CD4-positive, alpha-beta T cell (primary cell): Measurements from ENCODE around the gene MCC. TPM values are rescaled to one million over a fixed set of nuclear protein-coding genes. Genes with fewer than 3 reads are reported as not detected.
A peak's percentile ranks its signal among the peaks of the same experiment; 100 is the strongest.

Experiments used
- ATAC-seq: fragments of 200-7000 bp; cut with Tn5 transposase; one replicate; pipeline ENCODE4 v1.10.0; 2022; ENCODE audit warnings: mild to moderate bottlenecking; ENCODE audit not compliant: poor library complexity
- CTCF ChIA-PET: fragments of 350-600 bp; sonication (Branson Sonifier 250); formaldehyde crosslinking; loops from one replicate; lab custom pipeline; 2021; ENCODE audit warnings: antibody characterized with exemption, inconsistent platforms; lab: Charles Lee
- POLR2A ChIA-PET: fragments of 350-600 bp; sonication (Branson Sonifier 250); formaldehyde crosslinking; loops from one replicate; lab custom pipeline; 2021; ENCODE audit warnings: antibody characterized with exemption, inconsistent platforms; lab: Charles Lee
- DNase-seq, 14 experiments: peaks; one replicate each; pipeline ENCODE4 v3.0.0-alpha.2; 2013 to 2020; ENCODE audit warnings: mixed read lengths in 2 of 14
- H3K27ac ChIP-seq, 2 donors: one replicate each; pipeline versions ENCODE4 v1.5.1 to v1.7.0; 2013; ENCODE audit warnings: low read length in 2 of 2, low read depth in 1 of 2, mild to moderate bottlenecking in 1 of 2
- H3K27me3 ChIP-seq, 2 experiments: 1 replicate in 1 of 2; 2 replicates in 1 of 2; pipeline versions ENCODE4 v1.6.1 to v1.7.0; 2013; ENCODE audit warnings: low read length in 2 of 2, control low read depth in 1 of 2, mild to moderate bottlenecking in 1 of 2, moderate library complexity in 1 of 2; ENCODE audit not compliant: insufficient read depth in 2 of 2, control insufficient read depth in 1 of 2
- H3K36me3 ChIP-seq: one replicate; pipeline ENCODE4 v1.6.1; 2013; ENCODE audit warnings: low read length, control low read depth; ENCODE audit not compliant: insufficient read depth
- H3K4me1 ChIP-seq: one replicate; pipeline ENCODE4 v1.6.1; 2013; ENCODE audit warnings: low read length, control low read depth; ENCODE audit not compliant: insufficient read depth
- H3K4me3 ChIP-seq: one replicate; pipeline ENCODE4 v1.5.1; 2013; ENCODE audit warnings: mild to moderate bottlenecking, low read length, moderate library complexity
- H3K9me3 ChIP-seq, 2 experiments: 1 replicate in 1 of 2; 2 replicates in 1 of 2; pipeline versions ENCODE4 v1.6.1 to v1.7.0; 2013; ENCODE audit warnings: low read length in 2 of 2, mild to moderate bottlenecking in 2 of 2, control low read depth in 1 of 2, moderate library complexity in 1 of 2; ENCODE audit not compliant: control insufficient read depth in 1 of 2, insufficient read depth in 1 of 2
- H3K27ac Mint-ChIP-seq: one replicate; pipeline ENCODE4 v1.8.0; 2020; ENCODE audit warnings: mixed read lengths
- H3K27me3 Mint-ChIP-seq: one replicate; pipeline ENCODE4 v1.8.0; 2021; ENCODE audit warnings: mixed read lengths
- H3K36me3 Mint-ChIP-seq: one replicate; pipeline ENCODE4 v1.8.0; 2021; ENCODE audit warnings: low read depth, mixed read lengths
- H3K4me1 Mint-ChIP-seq: one replicate; pipeline ENCODE4 v1.8.0; 2021; ENCODE audit warnings: low read depth, mixed read lengths
- H3K4me3 Mint-ChIP-seq: one replicate; pipeline ENCODE4 v1.8.0; 2020; ENCODE audit warnings: mild to moderate bottlenecking, mixed read lengths
- H3K9me3 Mint-ChIP-seq: one replicate; pipeline ENCODE4 v1.8.0; 2020; ENCODE audit warnings: mixed read lengths
- intact Hi-C, 2 experiments: fragments of 100-400 bp; cut with DNase I in 1 of 2; cut with micrococcal nuclease in 1 of 2; formaldehyde crosslinking; loops; one replicate each; pipeline versions ENCODE4 v1.15.1 to v1.9.0; 2023 to 2025; cut with DNase I, micrococcal nuclease
- total RNA-seq, 174 experiments: library from RNA in 2 of 174; stranded (reverse) in 2 of 174; gene quantifications; one replicate each; pipeline ENCODE4 v1.2.3 and lab custom pipeline; 2021 to 2026
- TF ChIP-seq, protein P1 (sequence below): fragments of 200-600 bp; IDR thresholded peaks from one replicate; pipeline ENCODE4 v1.8.0; 2022; ENCODE audit warnings: antibody characterized with exemption, mild to moderate bottlenecking

MCC gene
- total RNA-seq, 2 experiments from 2014 or later, result 3.2 to 3.3 TPM

DNA sequence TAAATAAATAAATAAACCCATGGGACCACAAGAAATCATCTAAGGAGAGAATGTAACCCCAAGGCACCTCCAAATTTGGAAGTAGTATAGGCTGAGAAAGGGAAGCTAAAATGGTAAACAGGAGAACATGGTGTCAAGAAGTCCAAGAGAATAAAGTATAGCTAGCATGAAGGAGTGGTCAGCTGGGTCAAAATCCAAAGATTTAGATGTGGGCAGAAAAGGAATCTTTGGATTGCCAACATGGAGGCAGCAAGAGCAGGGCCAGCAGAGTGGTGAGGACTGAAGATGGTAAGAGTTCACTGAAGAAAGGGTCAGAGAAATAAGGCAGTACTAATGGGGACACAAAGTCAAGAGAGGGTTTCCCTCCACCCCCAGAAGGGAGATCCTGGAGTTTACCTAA, 106.5 kb downstream of the MCC start:
- POLR2A ChIA-PET, result no interaction called here
- H3K27me3 Mint-ChIP-seq, result peaks cover 50% of the 10 kb centered on the region
- Histone ChIP-seq H3K36me3 (no peaks in the 10 kb centered on the region), H3K4me3 (no peak overlapping the region), H3K4me1 (peaks cover 11% of the 10 kb centered on the region), H3K27me3 (peaks cover 4 to 5% of the 10 kb centered on the region in 2 experiments), H3K9me3 (no peaks in the 10 kb centered on the region), H3K27ac (no peak overlapping the region)
- intact Hi-C loops, result no loop called here
- TF ChIP-seq, protein P1, sequence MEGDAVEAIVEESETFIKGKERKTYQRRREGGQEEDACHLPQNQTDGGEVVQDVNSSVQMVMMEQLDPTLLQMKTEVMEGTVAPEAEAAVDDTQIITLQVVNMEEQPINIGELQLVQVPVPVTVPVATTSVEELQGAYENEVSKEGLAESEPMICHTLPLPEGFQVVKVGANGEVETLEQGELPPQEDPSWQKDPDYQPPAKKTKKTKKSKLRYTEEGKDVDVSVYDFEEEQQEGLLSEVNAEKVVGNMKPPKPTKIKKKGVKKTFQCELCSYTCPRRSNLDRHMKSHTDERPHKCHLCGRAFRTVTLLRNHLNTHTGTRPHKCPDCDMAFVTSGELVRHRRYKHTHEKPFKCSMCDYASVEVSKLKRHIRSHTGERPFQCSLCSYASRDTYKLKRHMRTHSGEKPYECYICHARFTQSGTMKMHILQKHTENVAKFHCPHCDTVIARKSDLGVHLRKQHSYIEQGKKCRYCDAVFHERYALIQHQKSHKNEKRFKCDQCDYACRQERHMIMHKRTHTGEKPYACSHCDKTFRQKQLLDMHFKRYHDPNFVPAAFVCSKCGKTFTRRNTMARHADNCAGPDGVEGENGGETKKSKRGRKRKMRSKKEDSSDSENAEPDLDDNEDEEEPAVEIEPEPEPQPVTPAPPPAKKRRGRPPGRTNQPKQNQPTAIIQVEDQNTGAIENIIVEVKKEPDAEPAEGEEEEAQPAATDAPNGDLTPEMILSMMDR, result no peak
- no peaks in the 10 kb centered on the region for H3K36me3 Mint-ChIP-seq
- no peak overlapping the region for H3K4me3 Mint-ChIP-seq
- CTCF ChIA-PET, result no interaction called here
- peaks cover 41% of the 10 kb centered on the region for H3K4me1 Mint-ChIP-seq
- no peak for DNase-seq
- H3K9me3 Mint-ChIP-seq, result no peaks in the 10 kb centered on the region
- no peak overlapping the region for H3K27ac Mint-ChIP-seq
- ATAC-seq, result no peak

DNA sequence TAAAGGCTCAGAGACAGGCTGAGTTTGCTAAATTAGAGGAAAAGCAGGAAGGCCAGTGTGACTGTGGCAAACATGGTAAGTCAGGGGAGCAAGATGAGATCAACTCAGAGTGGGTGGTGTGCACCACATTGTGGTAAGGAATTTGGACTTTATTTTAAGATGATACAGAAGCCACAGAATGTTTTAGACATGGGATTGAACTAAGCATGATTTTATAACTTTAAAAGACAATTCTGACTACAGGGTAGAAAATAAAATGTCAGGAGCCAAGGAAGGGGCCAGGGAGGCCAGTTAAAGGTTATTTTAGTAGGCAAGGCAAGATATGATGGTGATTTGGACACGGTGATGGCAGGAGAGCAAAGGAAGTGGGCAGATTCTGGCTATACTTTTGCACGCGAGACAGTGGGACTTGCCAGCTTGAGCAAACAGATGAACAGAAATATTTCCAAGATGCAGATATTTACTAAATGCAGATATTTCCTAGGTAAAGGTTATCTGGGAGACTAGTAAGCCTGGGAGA, 107.4 kb downstream of the MCC start:
- H3K4me1 ChIP-seq, result peaks cover 11% of the 10 kb centered on the region
- TF ChIP-seq, protein P1, result no peak
- intact Hi-C loops, result no loop called here
- ATAC-seq, result no peak
- Mint-ChIP-seq H3K4me1 (peaks cover 50% of the 10 kb centered on the region), H3K27ac (no peak overlapping the region), H3K4me3 (no peak overlapping the region), H3K9me3 (no peaks in the 10 kb centered on the region), H3K27me3 (peaks cover 41% of the 10 kb centered on the region), H3K36me3 (no peaks in the 10 kb centered on the region)
- no peak overlapping the region for H3K4me3 ChIP-seq
- DNase-seq, result no peak
- H3K36me3 ChIP-seq, result no peaks in the 10 kb centered on the region
- CTCF ChIA-PET, result no interaction called here
- no peaks in the 10 kb centered on the region for H3K9me3 ChIP-seq
- peaks cover 1 to 4% of the 10 kb centered on the region in 2 experiments for H3K27me3 ChIP-seq
- POLR2A ChIA-PET, result no interaction called here
- no peak overlapping the region for H3K27ac ChIP-seq

DNA sequence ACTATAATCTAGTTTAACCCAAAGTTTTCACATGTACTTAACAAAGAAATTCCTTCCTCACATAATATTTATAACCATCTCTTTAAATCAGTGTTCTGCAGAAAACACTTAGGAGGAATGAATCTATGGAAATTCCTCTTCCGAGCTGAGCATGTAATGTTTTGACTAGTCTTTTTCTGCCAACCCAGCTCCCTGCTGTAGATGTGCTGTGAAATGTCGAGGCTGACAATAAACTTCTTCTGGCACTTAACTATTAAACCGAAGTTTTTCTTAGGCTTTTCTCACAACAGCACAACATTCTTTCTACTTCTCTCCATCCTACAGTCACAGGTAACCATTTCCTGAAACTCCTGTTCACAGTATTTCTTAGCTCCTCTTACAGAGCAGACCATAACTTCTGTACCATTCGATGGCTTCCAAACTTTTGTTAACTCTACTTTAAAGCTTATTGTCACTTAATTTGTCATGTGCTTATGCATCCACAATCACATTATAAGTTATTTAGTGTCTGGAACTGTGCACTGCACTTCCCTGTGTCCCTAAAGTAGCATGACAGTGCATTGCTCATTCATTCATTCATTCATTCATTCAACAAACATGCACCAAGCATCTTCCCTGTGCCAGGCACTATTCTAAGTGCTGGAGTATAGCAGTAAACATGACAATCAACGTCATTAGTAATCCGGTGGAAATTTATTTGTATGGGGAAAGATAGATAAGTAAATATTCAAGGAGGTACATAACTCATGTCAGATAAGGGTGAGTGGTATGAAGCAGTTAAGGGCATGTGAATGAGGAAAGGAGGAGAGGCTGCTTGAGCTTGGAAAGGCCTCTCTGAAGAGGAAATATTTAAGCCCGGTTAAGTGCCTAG, 108.1 kb downstream of the MCC start:
- H3K36me3 ChIP-seq, result no peaks in the 10 kb centered on the region
- no peak overlapping the region for H3K4me3 ChIP-seq
- no peak overlapping the region for H3K27ac ChIP-seq
- H3K36me3 Mint-ChIP-seq, result no peaks in the 10 kb centered on the region
- H3K4me1 ChIP-seq, result peaks cover 11% of the 10 kb centered on the region
- peaks cover 0 to 4% of the 10 kb centered on the region in 2 experiments for H3K27me3 ChIP-seq
- DNase-seq, result no peak
- no peaks in the 10 kb centered on the region for H3K9me3 Mint-ChIP-seq
- peak overlapping the region; percentile 61 for H3K4me3 Mint-ChIP-seq
- H3K27ac Mint-ChIP-seq, result no peak overlapping the region
- no peaks in the 10 kb centered on the region for H3K9me3 ChIP-seq
- TF ChIP-seq, protein P1, result no peak
- POLR2A ChIA-PET, result no interaction called here
- CTCF ChIA-PET, result interaction anchor here (1.0 to 1.8 kb wide), 2 partner anchors 19 to 45 kb away, joined by 3 to 8 read pairs; no protein-coding TSS in a partner anchor
- no peak for ATAC-seq
- intact Hi-C loops, result loop anchor here (2.0 to 5.0 kb wide), 4 partner anchors 133 to 383 kb away; partner anchors contain the start of gene YTHDC2 (in 1 of the 2)
- H3K4me1 Mint-ChIP-seq, result peaks cover 56% of the 10 kb centered on the region
- H3K27me3 Mint-ChIP-seq, result peaks cover 36% of the 10 kb centered on the region
